Activated naive CD4-positive, alpha-beta T cell treated with anti-CD3 and anti-CD28 coated beads, Interleukin-2, amount 50 U/mL, for 16 hours (primary cell): ENCODE measurements around the gene SUGCT.

ENCODE experiments used
- DNase-seq: peaks from one replicate; pipeline ENCODE4 v3.0.0-alpha.2; 2020

The SUGCT gene

DNA sequence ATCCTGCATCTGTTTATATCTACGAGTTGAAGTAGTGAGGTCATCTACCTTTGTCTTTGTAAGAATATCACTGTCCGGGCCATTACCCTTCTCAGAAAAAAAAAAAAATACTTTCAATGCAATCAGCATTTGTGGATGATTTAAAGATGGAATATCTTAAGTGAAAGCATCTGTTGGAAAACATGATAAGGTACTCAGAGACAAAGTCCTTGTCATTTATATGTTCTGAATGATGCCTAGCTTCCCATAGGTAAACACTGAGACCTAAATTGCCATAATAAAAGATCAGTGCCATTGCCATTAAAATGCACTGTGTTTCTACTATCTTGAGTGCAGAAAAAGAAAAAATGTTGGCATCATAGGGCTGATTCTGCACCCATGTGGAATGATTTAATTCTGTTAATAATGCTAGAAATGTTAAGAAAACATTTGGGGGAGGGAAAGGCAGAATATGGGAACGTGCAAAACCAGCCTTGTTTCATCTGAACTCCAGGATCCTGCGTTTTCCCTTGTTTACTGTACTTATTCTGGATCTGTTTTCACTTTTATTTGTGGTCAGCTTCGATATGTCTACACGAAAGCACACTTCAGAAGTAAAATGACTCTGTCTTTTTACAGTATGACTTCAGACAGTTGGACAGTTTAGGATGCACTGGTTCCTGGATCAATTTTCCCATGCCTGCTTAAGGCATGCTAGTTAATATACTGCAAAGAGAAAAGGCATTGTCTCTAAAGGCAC lies 669.8 kb downstream of the SUGCT start:
- no peak for DNase-seq

- no peak for DNase-seq
Observed at GRCh38 chr7:40805361-40805760, 670.6 kb downstream of the SUGCT start.

DNA sequence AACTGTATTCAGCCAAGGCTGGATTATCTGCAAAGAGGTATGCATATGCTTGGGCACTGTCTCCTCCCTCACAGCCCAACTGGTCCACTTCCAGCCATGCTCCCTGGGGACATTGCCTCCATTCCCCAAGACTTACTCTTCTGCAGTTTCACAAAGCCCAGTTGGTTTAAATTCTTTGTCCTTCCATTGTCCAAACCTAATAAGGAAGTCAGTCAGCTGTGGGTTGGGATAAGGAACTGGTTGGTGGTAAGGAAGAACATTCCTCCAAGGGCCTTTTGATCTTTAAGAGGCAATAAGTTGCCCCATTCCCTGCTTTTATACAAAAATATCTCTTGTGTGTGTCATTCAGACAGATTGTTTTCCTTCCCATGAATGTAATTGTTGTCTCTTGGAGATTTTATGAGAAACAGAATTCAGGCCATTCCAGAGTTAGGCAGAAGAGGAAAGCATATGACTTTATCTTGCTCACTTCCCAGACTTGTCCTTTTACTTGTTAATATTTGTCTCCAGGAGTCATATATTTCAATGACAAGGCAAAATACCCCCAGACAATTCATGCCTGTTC lies 673.7 kb downstream of the SUGCT start:
- DNase-seq: no peak

DNA sequence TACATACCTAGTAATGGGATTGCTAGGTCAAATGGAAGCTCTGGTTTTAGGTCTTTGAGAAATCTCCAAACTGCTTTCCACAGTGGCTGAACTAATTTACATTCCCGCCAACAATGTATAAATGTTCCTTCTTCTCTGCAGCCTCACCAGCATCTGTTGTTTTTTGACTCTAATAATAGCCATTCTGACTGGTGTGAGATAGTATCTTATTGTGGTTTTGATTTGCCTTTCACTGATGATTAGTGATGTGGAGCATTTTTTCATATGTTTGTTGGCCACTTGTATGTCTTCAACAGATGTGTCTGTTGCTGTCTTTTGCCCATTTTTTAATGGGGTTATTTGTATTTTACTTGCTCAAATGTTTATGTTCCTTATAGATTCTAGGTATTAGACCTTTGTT lies 675.5 kb downstream of the SUGCT start:
- DNase-seq: no peak

- no peak for DNase-seq
Observed at GRCh38 chr7:40811666-40812065, 676.9 kb downstream of the SUGCT start.

GRCh38 chr7:40815022-40815421 lies 680.2 kb downstream of the SUGCT start:
- no peak for DNase-seq

- DNase-seq: no peak
Observed at GRCh38 chr7:40815512-40815911, 680.7 kb downstream of the SUGCT start.

DNA sequence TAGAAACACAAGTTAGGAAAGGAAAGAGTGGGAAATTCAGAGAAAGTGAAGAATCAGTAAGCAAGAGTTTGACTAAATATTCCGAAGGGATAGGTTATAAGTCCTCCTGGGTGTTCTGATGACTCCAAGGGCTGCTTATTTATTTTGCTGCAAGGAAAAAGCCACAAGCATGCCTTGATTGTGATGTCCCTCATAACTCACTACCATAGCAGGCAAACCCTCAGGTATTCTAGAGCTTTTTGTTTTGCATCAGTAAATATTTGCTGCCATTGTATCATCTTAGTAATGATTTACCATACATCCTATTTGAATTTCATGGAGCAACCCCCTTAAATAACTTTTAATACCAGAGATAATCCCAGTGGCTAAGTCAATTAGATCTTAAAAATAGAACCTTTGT lies 688.1 kb downstream of the SUGCT start:
- DNase-seq: no peak

- no peak for DNase-seq
Observed at GRCh38 chr7:40824461-40824860, 689.7 kb downstream of the SUGCT start.

DNA sequence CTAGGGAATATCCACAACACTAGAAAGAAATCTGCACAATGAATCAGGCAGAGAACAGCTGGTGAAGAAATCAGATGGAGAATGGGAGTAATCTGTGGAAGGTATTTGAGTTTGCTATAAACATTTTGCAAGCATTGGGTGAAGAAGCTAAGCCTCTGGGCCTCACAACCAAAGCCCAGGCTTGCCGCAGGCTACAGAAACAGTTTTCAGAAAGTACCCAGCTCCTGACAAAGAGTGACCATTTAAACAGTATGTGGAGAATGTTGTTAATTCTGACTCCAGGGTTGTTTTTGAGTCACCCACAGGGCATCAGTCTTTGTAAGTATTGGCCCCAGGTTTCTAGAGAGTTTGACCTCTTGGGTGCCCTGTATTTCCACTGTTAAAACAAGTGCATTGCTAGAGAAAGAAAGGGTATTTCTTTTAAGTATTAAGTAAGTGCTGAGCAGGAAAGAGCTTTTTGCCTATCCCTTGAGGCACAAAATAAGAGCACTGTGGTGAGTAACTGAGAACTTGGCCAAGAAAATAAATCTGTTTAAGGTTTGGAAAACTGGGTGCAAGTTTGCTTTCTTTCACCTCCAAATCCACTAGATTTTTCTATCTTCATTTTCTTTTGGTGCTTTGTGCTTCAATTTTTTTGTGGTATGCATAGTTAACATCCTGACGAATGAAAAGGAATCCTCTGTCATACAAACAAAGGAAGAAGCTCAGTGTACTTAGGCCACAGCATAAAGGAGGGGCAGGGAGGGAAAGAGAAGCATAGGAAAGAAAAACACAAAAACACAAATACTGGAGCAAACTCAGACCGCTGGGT lies 691.8 kb downstream of the SUGCT start:
- no peak for DNase-seq

- no peak for DNase-seq
Observed at GRCh38 chr7:40827222-40828085, 692.6 kb downstream of the SUGCT start.

DNA sequence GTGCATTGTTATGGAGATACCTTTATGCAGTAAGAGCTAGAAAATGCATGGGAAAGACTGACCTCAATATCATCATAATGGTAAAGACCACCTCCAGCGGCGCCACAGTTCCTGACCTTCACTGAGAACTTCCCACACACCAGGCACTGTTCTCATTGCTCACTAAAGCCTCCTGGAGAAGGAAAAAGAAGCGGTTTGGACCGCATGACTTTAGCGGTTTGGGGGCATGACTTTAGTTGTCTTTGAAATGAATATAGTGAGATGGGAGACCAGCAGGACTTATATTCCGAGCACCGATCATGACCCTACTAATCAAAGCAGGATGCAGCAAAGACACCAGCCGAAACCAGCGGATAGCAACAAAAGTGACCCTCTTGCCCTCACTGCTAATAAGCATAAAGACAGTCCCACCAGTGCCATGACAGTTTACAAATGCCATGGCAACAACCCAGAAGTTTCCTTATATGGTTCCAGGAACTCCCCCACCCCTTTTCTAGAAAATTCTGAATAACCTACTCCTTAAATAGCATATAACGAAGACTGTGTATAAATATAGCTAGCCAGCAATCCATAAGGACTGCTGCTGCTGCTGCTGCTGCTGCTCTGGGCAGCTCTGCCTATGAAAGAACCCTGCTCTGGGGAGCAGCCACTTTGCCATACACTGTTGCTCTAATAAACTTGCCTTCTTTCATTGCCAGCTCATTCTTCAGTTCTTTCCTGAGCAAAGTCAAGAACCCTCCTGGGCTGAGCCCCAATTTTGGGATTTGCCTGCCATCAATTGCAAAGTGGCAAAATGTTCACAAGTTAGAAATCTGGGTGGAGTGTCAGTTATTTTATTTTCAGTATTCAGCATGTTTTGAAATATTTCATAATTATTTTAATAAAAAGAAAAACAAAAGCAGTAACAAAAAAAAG lies 694.1 kb downstream of the SUGCT start:
- DNase-seq: no peak

DNA sequence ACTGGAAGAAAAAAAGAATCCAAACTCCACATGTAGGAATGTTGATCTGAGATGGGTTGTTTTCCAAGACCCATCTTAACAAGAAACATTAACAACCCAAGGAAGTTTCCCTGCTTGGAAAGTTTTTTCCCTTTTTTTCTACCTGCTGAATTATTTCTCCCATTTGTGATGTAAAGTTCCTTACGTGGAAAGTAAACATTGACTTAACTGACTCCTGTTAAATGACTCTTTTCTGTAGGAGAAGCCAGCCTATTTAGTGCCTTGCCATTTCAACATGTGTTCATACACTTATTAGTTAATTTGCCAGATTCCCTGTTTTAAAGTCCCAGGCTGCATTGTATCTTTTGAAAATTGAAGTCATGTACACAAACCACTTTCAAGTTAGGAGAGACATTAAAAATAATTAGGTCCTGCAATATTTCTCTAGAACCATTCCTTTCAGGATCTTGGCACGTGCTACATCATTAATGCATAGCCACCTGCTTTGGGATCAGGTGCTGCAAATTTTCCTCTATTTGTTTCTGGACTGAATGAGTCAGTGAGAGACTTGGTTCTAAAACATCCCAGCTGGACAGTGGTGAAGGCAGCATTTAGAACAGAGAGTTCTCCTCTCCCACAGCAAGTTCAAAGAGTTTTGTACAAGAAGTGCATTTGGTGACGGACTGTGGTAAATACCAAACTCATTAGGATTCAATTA lies 698.5 kb downstream of the SUGCT start:
- no peak for DNase-seq

- no peak for DNase-seq
Observed at GRCh38 chr7:40833888-40834234, 699.1 kb downstream of the SUGCT start.

GRCh38 chr7:40836218-40836617 lies 701.4 kb downstream of the SUGCT start:
- no peak for DNase-seq

- DNase-seq: no peak
Observed at GRCh38 chr7:40839881-40840280, 705.1 kb downstream of the SUGCT start.

GRCh38 chr7:40840990-40841389 lies 706.2 kb downstream of the SUGCT start:
- DNase-seq: no peak

DNA sequence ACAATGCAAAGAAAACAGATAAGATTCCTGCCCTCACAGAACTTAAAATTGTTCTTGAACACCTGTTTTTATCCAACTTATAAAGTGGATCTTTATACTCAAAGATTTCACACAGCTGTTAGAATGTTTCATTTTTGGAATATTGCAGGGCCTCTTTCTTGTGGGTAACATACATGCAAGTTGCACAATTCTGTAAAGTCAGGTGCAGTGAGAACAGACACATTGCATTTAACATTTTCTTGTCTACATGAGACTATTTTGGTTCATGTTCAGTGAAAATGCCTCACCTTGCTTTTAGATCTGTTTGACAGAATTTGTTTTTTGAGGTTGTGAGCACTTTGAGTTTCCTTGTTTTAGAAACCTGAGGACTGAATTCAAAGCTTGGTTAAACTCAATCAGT lies 707.8 kb downstream of the SUGCT start:
- DNase-seq: no peak

- no peak for DNase-seq
Observed at GRCh38 chr7:40843338-40843985, 708.7 kb downstream of the SUGCT start.

DNA sequence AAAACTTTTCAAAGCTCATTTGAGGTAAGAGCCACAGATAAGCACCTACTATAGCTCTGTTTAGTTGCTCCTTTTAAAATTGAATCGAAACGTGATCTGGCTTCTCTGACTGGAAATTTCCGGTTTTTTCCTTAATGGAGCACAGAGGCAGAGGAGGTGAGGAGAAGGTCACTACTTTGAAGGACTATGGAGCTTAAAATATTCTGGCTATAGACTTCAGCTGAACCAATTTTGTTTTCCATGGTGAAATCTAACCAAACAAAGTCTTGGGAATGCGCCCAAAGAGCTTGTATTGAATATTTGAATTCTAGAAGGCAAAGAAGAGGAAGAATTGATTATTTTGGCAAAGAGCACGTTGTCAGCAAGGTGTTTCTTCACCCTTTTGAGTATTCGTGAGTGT lies 711.1 kb downstream of the SUGCT start:
- DNase-seq: no peak

GRCh38 chr7:40847921-40848320 lies 713.1 kb downstream of the SUGCT start:
- no peak for DNase-seq
